ENCODE measurements around the gene PPFIA2. TPM values are rescaled to one million over a fixed set of nuclear protein-coding genes. Genes with fewer than 3 reads are reported as not detected.

The PPFIA2 gene
- polyA plus RNA-seq, 1 donor (not counting 4 experiments of a cell fraction or from before 2014, with no cell fraction given): not detected

DNA sequence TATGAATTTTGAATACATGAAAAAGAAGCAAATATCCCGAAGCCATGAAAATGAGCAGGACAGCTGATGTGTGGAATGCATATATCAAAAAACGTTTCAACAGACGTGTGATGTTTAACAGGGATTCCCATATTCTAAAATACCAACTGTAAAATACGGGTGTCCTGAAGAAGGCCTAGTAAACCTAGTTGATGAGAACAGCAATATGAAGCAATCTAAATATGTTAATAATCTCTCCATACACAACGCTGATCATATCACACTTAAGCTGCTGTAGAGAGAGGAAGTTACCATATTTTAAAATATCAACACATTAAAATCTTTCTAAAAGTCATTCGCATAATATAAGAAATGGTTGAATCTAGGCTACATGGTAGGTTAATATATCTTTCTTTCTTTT is 317.5 kb downstream of the PPFIA2 start:
- dilution Hi-C loops (cut with MboI; ENCODE audit: extremely low pct_ligation_motif_present, low sequenced_read_pairs): no loop called here
- TF ChIP-seq, protein P1, sequence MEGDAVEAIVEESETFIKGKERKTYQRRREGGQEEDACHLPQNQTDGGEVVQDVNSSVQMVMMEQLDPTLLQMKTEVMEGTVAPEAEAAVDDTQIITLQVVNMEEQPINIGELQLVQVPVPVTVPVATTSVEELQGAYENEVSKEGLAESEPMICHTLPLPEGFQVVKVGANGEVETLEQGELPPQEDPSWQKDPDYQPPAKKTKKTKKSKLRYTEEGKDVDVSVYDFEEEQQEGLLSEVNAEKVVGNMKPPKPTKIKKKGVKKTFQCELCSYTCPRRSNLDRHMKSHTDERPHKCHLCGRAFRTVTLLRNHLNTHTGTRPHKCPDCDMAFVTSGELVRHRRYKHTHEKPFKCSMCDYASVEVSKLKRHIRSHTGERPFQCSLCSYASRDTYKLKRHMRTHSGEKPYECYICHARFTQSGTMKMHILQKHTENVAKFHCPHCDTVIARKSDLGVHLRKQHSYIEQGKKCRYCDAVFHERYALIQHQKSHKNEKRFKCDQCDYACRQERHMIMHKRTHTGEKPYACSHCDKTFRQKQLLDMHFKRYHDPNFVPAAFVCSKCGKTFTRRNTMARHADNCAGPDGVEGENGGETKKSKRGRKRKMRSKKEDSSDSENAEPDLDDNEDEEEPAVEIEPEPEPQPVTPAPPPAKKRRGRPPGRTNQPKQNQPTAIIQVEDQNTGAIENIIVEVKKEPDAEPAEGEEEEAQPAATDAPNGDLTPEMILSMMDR (optimal IDR thresholded peaks at IDR 0.05 in 1 of 3, IDR thresholded peaks at IDR 0.05 in 1 of 3, conservative IDR thresholded peaks at IDR 0.05 in 1 of 3; ENCODE audit: extremely low read depth in 1 of 3, insufficient read depth in 2 of 3, low read length in 3 of 3): no peak
- no peak for TF ChIP-seq EZH2 (IDR thresholded peaks at IDR 0.05; ENCODE audit: low read length)
- H3K4me3 ChIP-seq (ENCODE audit: control insufficient read depth in 2 of 3, extremely low read depth in 1 of 3, insufficient read depth in 2 of 3, low read depth in 1 of 3, low read length in 3 of 3): no peak overlapping the region
- no peaks in the 10 kb centered on the region for H3K9me1 ChIP-seq (ENCODE audit: control insufficient read depth, extremely low read depth, insufficient read depth, low read length)
- DNase-seq (ENCODE audit: low read depth, low spot score) (no peak), FAIRE-seq (no peak)
- H4K20me1 ChIP-seq (ENCODE audit: control insufficient read depth, extremely low read depth, insufficient read depth, low read length): no peaks in the 10 kb centered on the region
- no peak overlapping the region for H3K4me2 ChIP-seq (ENCODE audit: control insufficient read depth, extremely low read depth, insufficient read depth, low read depth, low read length)
- no peaks in the 10 kb centered on the region for H3K9me3 ChIP-seq (ENCODE audit: control insufficient read depth, low read depth, low read length)
- no peaks in the 10 kb centered on the region for H3K4me1 ChIP-seq (ENCODE audit: control insufficient read depth, extremely low read depth, insufficient read depth, low read length)
- no peaks in the 10 kb centered on the region for H3K36me3 ChIP-seq (ENCODE audit: control insufficient read depth in 2 of 2, extremely low read depth in 1 of 2, insufficient read depth in 2 of 2, low read length in 2 of 2)
- no peak overlapping the region for H3K9ac ChIP-seq (ENCODE audit: control insufficient read depth, extremely low read depth, insufficient read depth, low read length)
- H3K27me3 ChIP-seq (ENCODE audit: control insufficient read depth, extremely low read depth, insufficient read depth, low read length): no peaks in the 10 kb centered on the region
- no peak overlapping the region for H3K27ac ChIP-seq (ENCODE audit: control insufficient read depth, insufficient read depth, low read length)
- no peak overlapping the region for H2AFZ ChIP-seq (ENCODE audit: control insufficient read depth, low read length)
- no peaks in the 10 kb centered on the region for H3K79me2 ChIP-seq (ENCODE audit: control insufficient read depth, insufficient read depth, low read length)

DNA sequence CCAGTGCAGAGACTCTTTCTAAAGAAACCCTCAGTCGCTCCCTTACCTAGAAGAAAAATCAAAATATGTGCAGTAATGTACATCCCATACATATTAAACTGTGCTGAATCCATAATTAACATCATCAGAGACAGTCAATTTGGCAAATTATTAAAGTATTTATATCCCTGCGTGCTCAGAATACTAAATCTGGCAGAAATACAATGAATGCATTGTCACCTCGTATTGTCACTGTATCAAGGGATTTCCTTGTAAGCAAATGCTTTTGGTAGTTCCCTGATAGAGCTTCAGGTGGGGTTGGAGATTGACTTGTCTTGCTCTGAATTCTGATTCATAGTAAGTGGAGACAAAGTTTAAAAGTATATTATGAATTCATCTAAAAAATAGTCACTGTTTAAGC is 319.1 kb downstream of the PPFIA2 start:
- no peaks in the 10 kb centered on the region for H4K20me1 ChIP-seq (ENCODE audit: control insufficient read depth, extremely low read depth, insufficient read depth, low read length)
- H3K9ac ChIP-seq (ENCODE audit: control insufficient read depth, extremely low read depth, insufficient read depth, low read length): no peak overlapping the region
- FAIRE-seq (no peak), DNase-seq (ENCODE audit: low read depth, low spot score) (no peak)
- H3K9me3 ChIP-seq (ENCODE audit: control insufficient read depth, low read depth, low read length): no peaks in the 10 kb centered on the region
- no peak for TF ChIP-seq EZH2 (IDR thresholded peaks at IDR 0.05; ENCODE audit: low read length)
- TF ChIP-seq, protein P1 (optimal IDR thresholded peaks at IDR 0.05 in 1 of 3, IDR thresholded peaks at IDR 0.05 in 1 of 3, conservative IDR thresholded peaks at IDR 0.05 in 1 of 3; ENCODE audit: extremely low read depth in 1 of 3, insufficient read depth in 2 of 3, low read length in 3 of 3): no peak
- H3K4me3 ChIP-seq (ENCODE audit: control insufficient read depth in 2 of 3, extremely low read depth in 1 of 3, insufficient read depth in 2 of 3, low read depth in 1 of 3, low read length in 3 of 3): no peak overlapping the region
- H2AFZ ChIP-seq (ENCODE audit: control insufficient read depth, low read length): no peak overlapping the region
- no peaks in the 10 kb centered on the region for H3K4me1 ChIP-seq (ENCODE audit: control insufficient read depth, extremely low read depth, insufficient read depth, low read length)
- no peaks in the 10 kb centered on the region for H3K79me2 ChIP-seq (ENCODE audit: control insufficient read depth, insufficient read depth, low read length)
- no peaks in the 10 kb centered on the region for H3K9me1 ChIP-seq (ENCODE audit: control insufficient read depth, extremely low read depth, insufficient read depth, low read length)
- no peaks in the 10 kb centered on the region for H3K36me3 ChIP-seq (ENCODE audit: control insufficient read depth in 2 of 2, extremely low read depth in 1 of 2, insufficient read depth in 2 of 2, low read length in 2 of 2)
- no peak overlapping the region for H3K27ac ChIP-seq (ENCODE audit: control insufficient read depth, insufficient read depth, low read length)
- H3K4me2 ChIP-seq (ENCODE audit: control insufficient read depth, extremely low read depth, insufficient read depth, low read depth, low read length): no peak overlapping the region
- dilution Hi-C loops (cut with MboI; ENCODE audit: extremely low pct_ligation_motif_present, low sequenced_read_pairs): no loop called here
- no peaks in the 10 kb centered on the region for H3K27me3 ChIP-seq (ENCODE audit: control insufficient read depth, extremely low read depth, insufficient read depth, low read length)
